ENCODE measurements around the gene SRGAP3.
A peak's percentile ranks its signal among the peaks of the same experiment; 100 is the strongest.

Gene SRGAP3

DNA sequence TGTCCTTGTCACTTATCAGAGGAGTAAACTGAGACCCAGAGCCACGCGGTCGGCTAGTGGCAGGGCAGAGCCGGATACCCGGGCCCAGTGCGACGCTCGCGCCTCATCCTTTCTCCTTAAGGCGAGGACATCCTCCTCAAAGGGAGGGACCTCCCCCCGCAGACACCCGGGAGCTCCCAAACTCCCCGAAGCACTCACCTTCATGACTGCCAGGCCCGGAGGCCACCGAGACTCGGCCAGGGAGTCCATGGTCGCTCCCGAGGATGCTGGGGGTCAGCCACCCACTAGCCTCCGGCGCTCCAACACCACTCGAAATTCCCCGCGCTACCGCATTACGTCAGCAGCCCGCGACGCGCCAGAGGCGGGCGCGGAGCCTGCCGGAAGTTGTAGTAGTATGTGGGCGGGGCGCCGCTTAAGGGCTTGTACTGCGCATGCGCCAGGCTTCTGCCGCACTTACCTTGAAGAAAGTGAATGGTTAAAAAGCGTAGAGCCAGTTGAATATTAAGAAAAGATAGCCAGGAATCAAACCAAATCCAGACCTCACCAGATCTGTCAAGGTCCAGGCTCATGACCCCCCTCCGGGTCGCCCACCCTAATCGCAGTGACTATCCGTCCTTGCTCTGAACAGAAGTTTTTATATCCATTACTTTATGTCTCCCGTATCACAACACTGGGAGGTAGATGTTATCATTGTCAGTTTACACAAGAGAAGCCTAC, 286.2 kb downstream of the SRGAP3 start, which contains the start of gene RAD18 (continued):
- TF ChIP-seq ZXDB (tag by site-specific recombination; IDR thresholded peaks at IDR 0.05) (peak; percentile 85), ZNF18 (tag by site-specific recombination; IDR thresholded peaks at IDR 0.05) (no peak), ZNF280C (tag by site-specific recombination; IDR thresholded peaks at IDR 0.05) (no peak), ZEB2 (tag by site-specific recombination; IDR thresholded peaks at IDR 0.05) (peak; percentile 60; the same call in 1 of the 2 replicates), ZNF610 (tag by site-specific recombination; IDR thresholded peaks at IDR 0.05; ENCODE audit: borderline replicate concordance) (peak; percentile 83), ZNF10 (tag by site-specific recombination; IDR thresholded peaks at IDR 0.05) (no peak), ZNF501 (tag by site-specific recombination; IDR thresholded peaks at IDR 0.05) (peak; percentile 88; the same call in 1 of the 2 replicates), ZBTB20 (tag by site-specific recombination; IDR thresholded peaks at IDR 0.05) (peak; percentile 85), ZBTB44 (tag by site-specific recombination; IDR thresholded peaks at IDR 0.05) (no peak), KLF16 (tag by site-specific recombination; IDR thresholded peaks at IDR 0.05) (peak; percentile 72), REPIN1 (tag by site-specific recombination; IDR thresholded peaks at IDR 0.05; ENCODE audit: low read depth) (no peak), GFI1B (tag by site-specific recombination; IDR thresholded peaks at IDR 0.05) (0 out of 2 replicates have a peak, but pooled peaks have one; percentile 15), GLI4 (tag by site-specific recombination; IDR thresholded peaks at IDR 0.05) (no peak), ZNF629 (tag by site-specific recombination; IDR thresholded peaks at IDR 0.05) (peak; percentile 97), ATF2 (tag by site-specific recombination; IDR thresholded peaks at IDR 0.05; ENCODE audit: low read depth) (peak; percentile 95), ZNF302 (tag by site-specific recombination; IDR thresholded peaks at IDR 0.05; ENCODE audit: low read depth) (no peak), ZNF23 (tag by site-specific recombination; IDR thresholded peaks at IDR 0.05; ENCODE audit: borderline replicate concordance) (no peak), ZNF768 (tag by site-specific recombination; IDR thresholded peaks at IDR 0.05) (no peak), ZNF473 (tag by site-specific recombination; IDR thresholded peaks at IDR 0.05) (no peak), ZNF830 (tag by site-specific recombination; IDR thresholded peaks at IDR 0.05; ENCODE audit: low read depth) (no peak), KLF8 (tag by site-specific recombination; IDR thresholded peaks at IDR 0.05) (peak; percentile 86), ZNF621 (tag by site-specific recombination; IDR thresholded peaks at IDR 0.05) (no peak), ZNF221 (tag by site-specific recombination; IDR thresholded peaks at IDR 0.05; ENCODE audit: borderline replicate concordance) (no peak), ZNF561 (tag by site-specific recombination; IDR thresholded peaks at IDR 0.05; ENCODE audit: borderline replicate concordance) (peak; percentile 74; the same call in 1 of the 2 replicates), ZNF175 (tag by site-specific recombination; IDR thresholded peaks at IDR 0.05) (no peak), ZNF37A (tag by site-specific recombination; IDR thresholded peaks at IDR 0.05) (no peak), OSR2 (tag by site-specific recombination; IDR thresholded peaks at IDR 0.05) (peak; percentile 49; the same call in 1 of the 2 replicates), KLF10 (tag by site-specific recombination; IDR thresholded peaks at IDR 0.05) (0 out of 2 replicates have a peak, but pooled peaks have one; percentile 45)
- TF ChIP-seq, protein P1, sequence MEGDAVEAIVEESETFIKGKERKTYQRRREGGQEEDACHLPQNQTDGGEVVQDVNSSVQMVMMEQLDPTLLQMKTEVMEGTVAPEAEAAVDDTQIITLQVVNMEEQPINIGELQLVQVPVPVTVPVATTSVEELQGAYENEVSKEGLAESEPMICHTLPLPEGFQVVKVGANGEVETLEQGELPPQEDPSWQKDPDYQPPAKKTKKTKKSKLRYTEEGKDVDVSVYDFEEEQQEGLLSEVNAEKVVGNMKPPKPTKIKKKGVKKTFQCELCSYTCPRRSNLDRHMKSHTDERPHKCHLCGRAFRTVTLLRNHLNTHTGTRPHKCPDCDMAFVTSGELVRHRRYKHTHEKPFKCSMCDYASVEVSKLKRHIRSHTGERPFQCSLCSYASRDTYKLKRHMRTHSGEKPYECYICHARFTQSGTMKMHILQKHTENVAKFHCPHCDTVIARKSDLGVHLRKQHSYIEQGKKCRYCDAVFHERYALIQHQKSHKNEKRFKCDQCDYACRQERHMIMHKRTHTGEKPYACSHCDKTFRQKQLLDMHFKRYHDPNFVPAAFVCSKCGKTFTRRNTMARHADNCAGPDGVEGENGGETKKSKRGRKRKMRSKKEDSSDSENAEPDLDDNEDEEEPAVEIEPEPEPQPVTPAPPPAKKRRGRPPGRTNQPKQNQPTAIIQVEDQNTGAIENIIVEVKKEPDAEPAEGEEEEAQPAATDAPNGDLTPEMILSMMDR (tag by site-specific recombination; IDR thresholded peaks at IDR 0.05), result no peak
- TF ChIP-seq, protein P2, sequence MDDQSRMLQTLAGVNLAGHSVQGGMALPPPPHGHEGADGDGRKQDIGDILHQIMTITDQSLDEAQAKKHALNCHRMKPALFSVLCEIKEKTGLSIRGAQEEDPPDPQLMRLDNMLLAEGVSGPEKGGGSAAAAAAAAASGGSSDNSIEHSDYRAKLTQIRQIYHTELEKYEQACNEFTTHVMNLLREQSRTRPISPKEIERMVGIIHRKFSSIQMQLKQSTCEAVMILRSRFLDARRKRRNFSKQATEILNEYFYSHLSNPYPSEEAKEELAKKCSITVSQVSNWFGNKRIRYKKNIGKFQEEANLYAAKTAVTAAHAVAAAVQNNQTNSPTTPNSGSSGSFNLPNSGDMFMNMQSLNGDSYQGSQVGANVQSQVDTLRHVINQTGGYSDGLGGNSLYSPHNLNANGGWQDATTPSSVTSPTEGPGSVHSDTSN (CRISPR knock-in tag; IDR thresholded peaks at IDR 0.05), result no peak
